Fibroblast of gingiva (primary cell): ENCODE data around the gene LRRC70.

Experiments
- DNase-seq: peaks from one replicate; pipeline ENCODE4 v3.0.0-alpha.2; 2011; ENCODE audit warnings: low read depth

Gene LRRC70

DNA sequence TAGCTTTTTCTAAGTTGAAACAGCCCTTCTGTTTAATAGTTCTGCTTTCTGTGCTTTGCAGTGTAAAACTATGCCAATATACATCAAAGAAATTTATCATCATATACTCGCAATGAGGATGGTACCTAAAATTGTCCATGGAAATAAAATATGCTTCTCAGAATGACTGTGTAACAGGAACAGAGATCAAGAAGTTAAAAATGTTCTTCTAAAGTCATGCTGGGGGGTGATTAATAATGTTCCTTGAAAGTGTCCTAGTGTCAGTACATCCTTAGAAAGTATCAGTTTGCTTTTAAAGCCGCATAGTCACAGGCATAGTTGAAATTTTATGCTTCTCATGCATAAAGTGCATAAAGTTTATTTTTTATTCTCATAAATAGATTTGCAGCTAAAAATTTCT is 4.0 kb upstream of the LRRC70 start:
- DNase-seq, result no peak

DNA sequence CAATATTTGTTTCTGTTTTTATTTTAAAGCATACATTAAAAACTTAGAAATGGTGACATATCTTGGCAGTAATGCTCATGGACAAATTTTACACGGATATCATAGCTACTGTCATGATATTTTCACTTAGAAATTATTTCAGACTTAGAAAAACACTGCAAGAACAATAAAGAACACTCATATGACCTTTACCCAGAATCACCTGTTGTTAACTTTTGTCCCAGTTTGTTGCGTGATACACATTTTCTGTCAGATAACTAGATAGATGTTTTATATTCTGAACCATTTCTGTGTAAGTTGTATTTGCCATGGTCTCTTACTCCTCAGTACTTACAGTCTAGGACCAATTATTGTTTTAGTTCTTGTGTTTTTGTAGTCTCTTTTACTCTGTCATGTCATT is 3.6 kb upstream of the LRRC70 start:
- no peak for DNase-seq

- DNase-seq, result no peak
Measured at GRCh38 chr5:62575489-62575888, 3.1 kb upstream of the LRRC70 start.

DNA sequence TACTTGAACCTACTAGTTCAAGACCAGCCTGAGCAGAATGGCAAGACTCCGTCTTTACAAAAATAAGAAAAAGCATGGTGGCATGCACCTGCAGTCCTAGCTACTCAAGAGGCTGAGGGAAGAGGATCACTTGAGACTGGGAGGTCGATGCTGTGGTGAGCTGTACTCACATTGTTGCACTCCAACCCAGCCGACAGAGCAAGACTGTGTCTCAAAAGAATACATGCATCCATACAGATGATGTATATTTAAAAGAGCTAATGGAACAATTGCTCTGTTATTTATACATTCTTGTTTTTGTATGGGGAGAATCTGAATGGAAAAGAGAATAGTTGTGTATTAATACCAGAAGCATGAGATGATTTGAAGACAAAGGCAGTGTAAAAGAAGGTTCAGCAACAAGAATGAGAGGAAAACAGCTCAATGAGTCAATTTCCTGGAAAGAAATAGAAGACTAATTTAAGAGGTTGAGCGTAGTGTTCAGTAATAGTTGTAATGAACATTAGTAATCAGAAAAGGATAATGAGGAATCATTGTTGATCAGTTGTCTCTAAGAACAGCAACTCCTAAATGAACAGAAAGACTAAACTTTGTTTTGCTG is 1.9 kb upstream of the LRRC70 start:
- no peak for DNase-seq

GRCh38 chr5:62577488-62577887 is 1.1 kb upstream of the LRRC70 start:
- no peak for DNase-seq

DNA sequence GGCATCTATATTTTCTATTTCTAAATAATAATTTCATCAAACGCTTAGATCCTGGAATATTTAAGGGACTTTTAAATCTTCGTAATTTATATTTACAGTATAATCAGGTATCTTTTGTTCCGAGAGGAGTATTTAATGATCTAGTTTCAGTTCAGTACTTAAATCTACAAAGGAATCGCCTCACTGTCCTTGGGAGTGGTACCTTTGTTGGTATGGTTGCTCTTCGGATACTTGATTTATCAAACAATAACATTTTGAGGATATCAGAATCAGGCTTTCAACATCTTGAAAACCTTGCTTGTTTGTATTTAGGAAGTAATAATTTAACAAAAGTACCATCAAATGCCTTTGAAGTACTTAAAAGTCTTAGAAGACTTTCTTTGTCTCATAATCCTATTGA is 1.1 kb downstream of the LRRC70 start:
- DNase-seq, result no peak

- DNase-seq, result no peak
Measured at GRCh38 chr5:62581836-62582597, 3.4 kb downstream of the LRRC70 start.

GRCh38 chr5:62584391-62584790 is 5.8 kb downstream of the LRRC70 start:
- no peak for DNase-seq

GRCh38 chr5:62585306-62585705 is 6.7 kb downstream of the LRRC70 start:
- DNase-seq, result no peak

DNA sequence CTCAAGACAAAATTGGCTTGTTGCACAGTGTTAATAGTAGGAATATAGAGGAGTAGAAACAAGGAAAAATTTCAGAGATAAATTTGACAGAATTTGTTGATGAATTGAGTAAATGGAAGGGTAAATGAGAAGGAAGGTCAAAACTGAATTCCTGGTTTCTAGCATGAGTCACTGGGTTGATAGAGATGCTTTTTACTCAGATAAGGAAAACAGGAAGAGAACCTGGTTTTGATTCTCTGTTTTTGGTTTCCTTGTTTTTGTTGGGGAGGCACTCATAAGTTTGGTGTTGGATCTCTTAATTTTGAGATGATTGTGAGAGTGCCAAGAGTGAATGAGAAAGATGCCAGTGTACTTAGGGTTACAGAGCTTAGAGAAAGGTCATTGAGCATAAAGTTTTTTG is 7.1 kb downstream of the LRRC70 start:
- no peak for DNase-seq

DNA sequence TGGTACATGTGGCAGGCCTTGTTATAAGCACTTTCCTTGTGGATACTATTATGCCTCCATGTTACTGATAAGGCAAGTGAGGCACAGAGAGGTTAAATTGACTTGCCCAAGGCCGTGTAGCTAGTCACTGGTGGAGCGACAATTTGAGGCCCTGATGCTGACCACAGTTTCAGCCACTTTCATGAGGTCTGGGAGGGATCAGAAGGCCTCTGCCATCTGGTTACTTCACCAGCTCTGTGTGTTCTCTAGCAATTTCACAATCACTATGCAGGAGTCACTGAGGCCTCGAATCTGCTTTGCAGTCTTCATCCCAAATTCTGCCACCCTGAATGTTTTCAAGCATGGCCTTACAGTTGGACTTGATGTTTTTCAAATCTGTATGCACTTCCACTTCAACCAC is 9.1 kb downstream of the LRRC70 start:
- peak; percentile 64 for DNase-seq

DNA sequence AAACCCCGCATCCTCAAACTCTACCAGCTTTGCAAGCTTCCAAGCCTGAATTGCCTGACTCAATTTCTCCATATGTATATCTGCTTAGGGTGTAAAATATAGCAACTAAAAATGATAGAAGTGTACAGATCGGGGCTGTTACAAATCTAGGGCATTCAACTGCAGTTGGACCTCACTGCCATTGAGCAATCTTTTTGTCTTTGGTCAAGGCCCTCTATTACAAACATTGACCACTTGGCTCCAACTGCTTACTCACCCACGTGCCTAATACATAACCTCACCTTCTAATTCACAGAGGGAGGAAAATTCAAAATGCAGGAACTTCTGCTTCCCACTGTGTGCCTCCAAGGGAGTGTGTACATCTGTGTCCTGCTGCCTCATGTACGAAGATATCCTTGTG is 10.0 kb downstream of the LRRC70 start:
- DNase-seq, result no peak

DNA sequence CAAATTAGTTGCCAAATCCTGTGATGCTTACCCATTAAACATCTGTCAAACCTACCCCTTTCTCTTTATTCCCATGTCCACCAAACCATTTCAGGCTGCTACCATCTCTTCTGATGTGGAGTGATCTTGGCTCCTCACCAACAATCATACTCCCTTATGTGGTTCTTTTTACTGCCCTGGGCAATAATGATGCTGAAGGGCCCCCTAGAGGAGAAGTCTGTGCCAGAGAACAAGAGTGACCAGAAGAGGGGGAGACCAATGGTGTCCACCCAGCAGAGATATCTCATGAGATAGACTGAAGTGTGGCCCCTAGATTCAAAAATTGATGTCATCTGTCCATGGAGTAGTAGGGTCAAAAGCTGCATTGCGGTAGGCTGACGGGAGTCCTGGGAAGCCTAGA is 10.9 kb downstream of the LRRC70 start:
- no peak for DNase-seq

DNA sequence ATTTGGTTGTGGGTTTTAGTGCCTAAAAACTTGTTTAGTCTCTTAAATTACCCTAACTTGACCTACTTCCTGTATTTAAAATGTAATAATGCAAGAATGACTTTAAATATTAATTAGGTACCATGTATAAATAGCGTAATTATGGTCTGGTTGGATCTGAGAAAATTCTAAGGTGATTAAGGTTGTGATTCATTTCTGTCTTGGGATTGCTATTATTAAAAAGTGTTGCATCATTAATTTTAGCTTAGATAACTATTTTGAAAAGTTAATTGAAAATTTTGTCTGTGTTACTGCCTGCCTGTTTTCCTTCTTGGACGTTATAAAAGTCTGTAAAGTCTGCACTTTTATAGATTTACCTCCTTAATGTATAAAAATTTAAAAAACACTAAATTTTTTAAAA is 11.8 kb downstream of the LRRC70 start:
- no peak for DNase-seq

DNA sequence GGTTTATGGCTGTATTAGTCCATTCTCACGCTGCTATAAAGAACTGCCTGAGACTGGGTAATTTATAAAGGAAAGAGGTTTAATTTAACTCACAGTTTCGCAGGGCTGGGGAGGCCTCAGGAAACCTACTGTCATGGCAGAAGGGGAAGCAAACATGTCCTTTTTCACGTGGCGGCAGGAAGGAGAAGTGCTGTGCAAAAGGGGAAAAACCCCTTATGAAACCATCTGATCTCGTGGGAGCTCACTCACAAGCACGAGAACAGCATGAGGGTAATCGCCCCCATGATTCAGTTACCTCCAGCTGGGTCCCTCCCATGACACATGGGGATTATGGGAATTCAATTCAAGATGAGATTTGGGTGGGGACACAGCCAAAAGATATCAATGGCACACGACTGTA is 13.9 kb downstream of the LRRC70 start:
- DNase-seq, result no peak

DNA sequence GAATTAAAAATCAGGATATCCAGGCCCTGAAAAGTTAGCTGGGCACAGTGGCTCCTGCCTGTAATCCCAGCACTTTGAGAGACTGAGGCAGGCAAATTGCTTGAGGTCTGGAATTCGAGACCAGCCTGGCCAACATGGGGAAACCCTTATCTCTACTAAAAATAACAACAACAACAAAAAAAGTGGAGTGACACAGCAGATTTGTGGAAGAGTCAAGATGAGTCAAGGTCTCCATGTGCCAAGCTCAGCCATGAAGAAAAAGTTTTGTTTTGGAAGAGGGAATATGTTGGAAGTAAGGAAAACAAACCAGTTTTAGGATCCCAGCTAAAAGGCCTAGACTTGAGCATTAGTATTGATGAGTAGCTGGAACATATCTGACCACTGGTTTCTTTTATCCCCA is 14.7 kb downstream of the LRRC70 start:
- DNase-seq, result peak; percentile 22

DNA sequence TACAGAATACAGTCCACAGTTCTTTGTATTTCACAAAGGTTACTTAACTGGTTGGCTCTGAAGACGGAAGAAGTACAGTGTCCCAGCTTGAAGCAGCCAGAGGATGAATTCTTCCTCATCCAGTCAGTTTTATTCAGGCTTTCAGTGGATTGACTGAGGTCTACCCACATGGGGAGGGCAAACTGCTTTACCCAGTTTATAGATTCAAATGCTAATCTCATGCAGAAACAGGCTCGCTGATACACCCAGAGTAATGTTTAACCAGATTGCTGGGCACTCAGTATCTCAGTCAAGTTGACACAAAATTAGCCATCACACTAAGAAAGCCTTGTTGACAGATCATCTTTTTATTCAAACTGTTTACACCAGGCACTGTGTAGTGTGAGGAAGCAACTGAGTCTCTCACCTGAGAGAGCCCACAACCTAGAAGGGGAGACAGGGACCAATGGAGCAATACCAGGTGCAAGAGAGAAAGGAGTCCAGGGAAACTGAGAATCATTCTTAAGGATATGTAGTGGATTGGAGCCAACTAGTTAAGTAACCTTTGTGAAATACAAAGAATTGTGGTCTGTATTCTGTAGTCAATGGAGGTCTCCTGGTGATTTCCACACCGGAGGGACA is 15.9 kb downstream of the LRRC70 start:
- no peak for DNase-seq

GRCh38 chr5:62596096-62596495 is 17.5 kb downstream of the LRRC70 start:
- DNase-seq, result peak; percentile 48

DNA sequence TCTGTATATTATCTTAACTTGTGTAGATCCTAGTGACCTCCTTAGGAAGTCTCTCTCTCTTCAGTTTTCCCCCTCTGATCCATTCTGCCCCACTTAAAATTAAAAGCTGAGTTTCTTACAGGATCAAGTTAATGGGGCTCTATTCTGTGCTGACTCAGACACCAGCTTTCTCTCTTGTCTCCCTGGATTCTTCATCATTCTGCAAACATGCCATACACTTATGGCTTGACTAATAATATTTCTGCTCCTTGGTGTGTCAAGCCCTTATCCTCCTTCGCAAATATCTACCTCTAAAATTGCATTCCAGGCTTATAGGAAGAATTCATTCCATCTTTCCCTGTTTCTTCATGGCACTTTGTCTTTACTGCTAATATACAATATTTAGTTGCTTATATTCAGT is 18.1 kb downstream of the LRRC70 start:
- no peak for DNase-seq

DNA sequence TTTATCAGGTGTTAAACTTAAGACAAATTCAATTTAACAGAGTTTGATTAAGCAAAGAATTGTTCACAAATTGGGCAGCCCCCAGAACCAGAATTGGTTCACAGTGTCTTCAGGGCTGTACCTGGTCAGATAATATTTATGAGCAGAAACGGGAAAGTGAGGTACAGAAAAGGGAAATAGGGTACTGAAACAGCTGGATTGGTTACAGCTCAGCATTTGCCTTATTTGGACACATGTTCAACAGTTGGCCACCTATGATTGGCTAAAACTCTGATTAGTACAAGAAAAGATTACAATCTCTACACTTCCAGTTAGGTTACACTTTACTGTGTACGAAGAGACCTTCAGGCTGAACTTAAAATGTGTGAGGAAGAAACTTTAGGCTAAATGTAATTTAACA is 18.7 kb downstream of the LRRC70 start:
- DNase-seq, result no peak

DNA sequence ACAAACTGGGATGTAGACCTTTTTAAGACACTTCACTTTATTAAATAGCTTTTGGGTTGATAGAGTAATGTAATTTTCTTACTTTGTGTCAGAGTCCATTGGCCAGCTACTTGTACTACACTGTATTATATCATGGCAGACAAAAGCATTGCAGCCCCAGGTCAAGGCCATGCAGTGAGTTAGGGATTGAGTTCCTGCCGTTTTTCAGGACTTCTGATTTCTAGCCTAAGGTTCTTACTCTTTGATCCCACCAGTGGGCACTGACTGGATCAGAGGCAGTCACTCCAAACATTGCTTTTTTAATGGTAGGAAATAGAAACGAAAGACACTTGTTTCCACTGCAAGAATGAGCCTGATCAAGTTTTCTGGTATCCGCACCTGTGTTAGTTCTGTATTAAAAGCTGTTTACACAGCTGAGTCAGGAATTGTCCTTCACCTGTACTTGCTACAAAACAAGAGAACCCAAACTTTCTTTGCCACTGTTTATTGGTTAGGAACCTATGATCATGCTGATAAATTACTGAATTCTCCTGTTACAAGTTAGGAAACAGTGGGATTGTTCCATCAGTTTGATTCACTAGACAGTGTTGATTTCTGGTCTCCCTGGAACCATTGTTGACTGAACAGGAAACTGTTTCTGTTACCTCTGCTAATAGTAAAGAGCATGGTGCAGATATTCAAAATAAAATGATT is 22.1 kb downstream of the LRRC70 start:
- DNase-seq, result no peak

GRCh38 chr5:62603934-62604333 is 25.3 kb downstream of the LRRC70 start:
- no peak for DNase-seq

- no peak for DNase-seq
Measured at GRCh38 chr5:62605638-62606037, 27.0 kb downstream of the LRRC70 start.
